ENCODE results near the gene CNOT3. TPM values are rescaled to one million over a fixed set of nuclear protein-coding genes. Genes with fewer than 3 reads are reported as not detected.

Gene CNOT3
- total and polyA plus RNA-seq, 2 experiments from 2014 or later, result 39.7 to 47.0 TPM

DNA sequence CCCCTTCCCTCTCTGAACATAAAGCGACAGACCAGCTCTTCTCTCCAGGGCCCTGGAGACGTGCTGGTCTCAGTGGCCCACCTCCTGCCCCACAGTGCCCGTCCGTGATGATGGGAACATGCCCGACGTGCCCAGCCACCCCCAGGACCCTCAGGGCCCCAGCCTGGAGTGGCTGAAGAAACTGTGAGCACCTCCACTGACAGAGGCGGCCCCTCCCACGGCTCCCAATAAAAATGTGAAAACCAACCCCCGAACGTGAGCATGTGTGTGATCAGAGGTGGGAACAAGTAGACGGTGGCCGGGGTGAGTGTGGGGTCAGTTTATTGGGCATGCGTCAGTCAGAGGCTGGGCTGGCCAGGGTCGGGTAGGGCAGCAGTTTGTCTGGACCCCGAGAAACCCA lies 30.8 kb upstream of the CNOT3 start:
- H3K27ac ChIP-seq (ENCODE audit: low read depth), result no peak overlapping the region
- Mint-ChIP-seq H3K36me3 (ENCODE audit: low read depth) (peaks cover 52% of the 10 kb centered on the region), H3K27ac (no peak overlapping the region)

More for the DNA sequence above, 30.8 kb upstream of the CNOT3 start:
- Histone ChIP-seq H3K4me2 (no peak overlapping the region), H3K36me3 (ENCODE audit: insufficient read depth) (peaks cover 12% of the 10 kb centered on the region), H3K79me2 (replicated peaks; ENCODE audit: insufficient read depth) (peaks cover 22% of the 10 kb centered on the region), H2AFZ (no peak overlapping the region), H4K20me1 (replicated peaks; ENCODE audit: insufficient read depth) (peaks cover 19% of the 10 kb centered on the region), H3K9me2 (ENCODE audit: insufficient read depth) (no peaks in the 10 kb centered on the region), H3K4me1 (ENCODE audit: insufficient read depth) (peaks cover 5% of the 10 kb centered on the region; the same call in 1 of the 2 replicates), H3K27me3 (ENCODE audit: insufficient read depth) (no peaks in the 10 kb centered on the region), H3F3A (replicated peaks; ENCODE audit: low read depth) (0 out of 2 replicates have a peak, but pooled peaks cover 3% of the 10 kb centered on the region), H3K4me3 (no peak overlapping the region)
- no peak overlapping the region for H3K4me3 Mint-ChIP-seq
- DNase-seq (ENCODE audit: low spot score) (no peak), ATAC-seq (no peak)
- peaks cover 24% of the 10 kb centered on the region for H3K27me3 Mint-ChIP-seq (ENCODE audit: insufficient read depth, low read depth, poor library complexity)
- peaks cover 7% of the 10 kb centered on the region for H3K4me1 Mint-ChIP-seq
- TF ChIP-seq POLR2AphosphoS5 (IDR thresholded peaks at IDR 0.05; ENCODE audit: low read depth), result no peak
- TF ChIP-seq EZH2 (IDR thresholded peaks at IDR 0.05; ENCODE audit: low read depth, unreplicated experiment), result no peak
- TF ChIP-seq, protein P1, sequence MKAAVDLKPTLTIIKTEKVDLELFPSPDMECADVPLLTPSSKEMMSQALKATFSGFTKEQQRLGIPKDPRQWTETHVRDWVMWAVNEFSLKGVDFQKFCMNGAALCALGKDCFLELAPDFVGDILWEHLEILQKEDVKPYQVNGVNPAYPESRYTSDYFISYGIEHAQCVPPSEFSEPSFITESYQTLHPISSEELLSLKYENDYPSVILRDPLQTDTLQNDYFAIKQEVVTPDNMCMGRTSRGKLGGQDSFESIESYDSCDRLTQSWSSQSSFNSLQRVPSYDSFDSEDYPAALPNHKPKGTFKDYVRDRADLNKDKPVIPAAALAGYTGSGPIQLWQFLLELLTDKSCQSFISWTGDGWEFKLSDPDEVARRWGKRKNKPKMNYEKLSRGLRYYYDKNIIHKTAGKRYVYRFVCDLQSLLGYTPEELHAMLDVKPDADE (IDR thresholded peaks at IDR 0.05), result no peak
- no peak for TF ChIP-seq JUNB (IDR thresholded peaks at IDR 0.05; ENCODE audit: unreplicated experiment)
- TF ChIP-seq EZH2phosphoT487 (IDR thresholded peaks at IDR 0.05; ENCODE audit: unreplicated experiment), result no peak
- no peak for TF ChIP-seq ZNF462 (CRISPR knock-in tag; IDR thresholded peaks at IDR 0.05)
- no peak for TF ChIP-seq CTCF (conservative IDR thresholded peaks at IDR 0.05; ENCODE audit: low read depth in 2 of 2)
- TF ChIP-seq CREB1 (CRISPR knock-in tag; IDR thresholded peaks at IDR 0.05; ENCODE audit: low read depth), result no peak
- TF ChIP-seq ZNF114 (CRISPR knock-in tag; IDR thresholded peaks at IDR 0.05), result no peak
- TF ChIP-seq NANOG (IDR thresholded peaks at IDR 0.05; ENCODE audit: borderline replicate concordance), result no peak
- TF ChIP-seq STAT1 (IDR thresholded peaks at IDR 0.05; ENCODE audit: unreplicated experiment), result no peak
- TF ChIP-seq ZNF331 (CRISPR knock-in tag; IDR thresholded peaks at IDR 0.05; ENCODE audit: low read depth), result no peak
- no peak for TF ChIP-seq REST (IDR thresholded peaks at IDR 0.05; ENCODE audit: unreplicated experiment)
- H3K9me3 Mint-ChIP-seq, result no peaks in the 10 kb centered on the region; the same call in 1 of the 3 replicates
